GM21737 (cell line): ENCODE results near the gene LHX3.

Experiments used
- ATAC-seq: cut with Tn5 transposase; IDR thresholded peaks from one replicate; pipeline ENCODE4 v1.9.1; 2021; ENCODE audit warnings: mild to moderate bottlenecking, moderate library complexity; ENCODE audit not compliant: unreplicated experiment

Gene LHX3

GRCh38 chr9:136228107-136228875 lies 23.4 kb upstream of the LHX3 start:
- ATAC-seq: no peak

GRCh38 chr9:136226680-136227407 lies 21.9 kb upstream of the LHX3 start:
- no peak for ATAC-seq

- peak; percentile 46 for ATAC-seq
Observed at GRCh38 chr9:136225748-136226679, 21.1 kb upstream of the LHX3 start.

- ATAC-seq: peak; percentile 49
Observed at GRCh38 chr9:136225366-136225747, 20.4 kb upstream of the LHX3 start.

GRCh38 chr9:136223871-136224640 lies 19.1 kb upstream of the LHX3 start:
- ATAC-seq: no peak

GRCh38 chr9:136222906-136223285 lies 18.0 kb upstream of the LHX3 start:
- no peak for ATAC-seq

GRCh38 chr9:136222166-136222905 lies 17.4 kb upstream of the LHX3 start:
- no peak for ATAC-seq

GRCh38 chr9:136220017-136220729 lies 15.2 kb upstream of the LHX3 start:
- no peak for ATAC-seq

GRCh38 chr9:136219276-136219675 lies 14.3 kb upstream of the LHX3 start:
- no peak for ATAC-seq

GRCh38 chr9:136218673-136219072 lies 13.7 kb upstream of the LHX3 start:
- ATAC-seq: no peak

- no peak for ATAC-seq
Observed at GRCh38 chr9:136218271-136218670, 13.3 kb upstream of the LHX3 start.

- ATAC-seq: no peak
Observed at GRCh38 chr9:136216541-136217244, 11.8 kb upstream of the LHX3 start.

- ATAC-seq: no peak
Observed at GRCh38 chr9:136213733-136214132, 8.8 kb upstream of the LHX3 start.

GRCh38 chr9:136212345-136212950 lies 7.5 kb upstream of the LHX3 start:
- ATAC-seq: no peak

GRCh38 chr9:136211441-136212344 lies 6.8 kb upstream of the LHX3 start:
- ATAC-seq: no peak

GRCh38 chr9:136211006-136211405 lies 6.1 kb upstream of the LHX3 start:
- no peak for ATAC-seq

- no peak for ATAC-seq
Observed at GRCh38 chr9:136210276-136210675, 5.3 kb upstream of the LHX3 start.
